ENCODE results near the gene SNPH. TPM values are rescaled to one million over a fixed set of nuclear protein-coding genes. Genes with fewer than 3 reads are reported as not detected.

SNPH gene
- total and polyA plus RNA-seq, 9 donors: 1.5 to 6.8 (median 3.4) TPM

GRCh38 chr20:1277529-1278322, 11.6 kb downstream of the SNPH start:
- TF ChIP-seq POLR2A (IDR thresholded peaks at IDR 0.05) (no peak), CTCF (IDR thresholded peaks at IDR 0.05) (no peak), EP300 (IDR thresholded peaks at IDR 0.05) (no peak)
- H3K27ac ChIP-seq: no peak overlapping the region
- 89 to 93% (median 91%) methylated on average over 8 of the region's 8 CpGs for WGBS, 3 donors

GRCh38 chr20:1278993-1279392, 12.9 kb downstream of the SNPH start:
- no peak for DNase-seq
- H3K27me3 ChIP-seq: no peaks in the 10 kb centered on the region
- no peak overlapping the region for H3K27ac ChIP-seq
- WGBS, 3 donors: 90 to 94% (median 91%) methylated on average over 4 of the region's 4 CpGs
- H3K4me1 ChIP-seq (ENCODE audit: insufficient read depth): no peaks in the 10 kb centered on the region
- TF ChIP-seq EP300 (IDR thresholded peaks at IDR 0.05) (no peak), POLR2A (IDR thresholded peaks at IDR 0.05) (no peak), CTCF (IDR thresholded peaks at IDR 0.05) (no peak)
- H3K9me3 ChIP-seq: no peaks in the 10 kb centered on the region
- intact Hi-C loops (cut with DNase I): no loop called here
- H3K4me3 ChIP-seq: no peak overlapping the region
- H3K36me3 ChIP-seq: no peaks in the 10 kb centered on the region

More at GRCh38 chr20:1277529-1278322, 11.6 kb downstream of the SNPH start:
- Histone ChIP-seq H3K4me1 (ENCODE audit: insufficient read depth) (no peaks in the 10 kb centered on the region), H3K4me3 (no peak overlapping the region), H3K27me3 (no peaks in the 10 kb centered on the region), H3K9me3 (no peaks in the 10 kb centered on the region), H3K36me3 (no peaks in the 10 kb centered on the region)
- intact Hi-C loops (cut with DNase I): no loop called here
- no peak for DNase-seq

GRCh38 chr20:1280195-1281102, 14.4 kb downstream of the SNPH start:
- no peaks in the 10 kb centered on the region for H3K4me1 ChIP-seq (ENCODE audit: insufficient read depth)
- intact Hi-C loops (cut with DNase I): no loop called here
- no peak for DNase-seq
- no peaks in the 10 kb centered on the region for H3K9me3 ChIP-seq
- no peaks in the 10 kb centered on the region for H3K27me3 ChIP-seq
- TF ChIP-seq CTCF (IDR thresholded peaks at IDR 0.05) (no peak), POLR2A (IDR thresholded peaks at IDR 0.05) (no peak), EP300 (IDR thresholded peaks at IDR 0.05) (no peak)
- no peaks in the 10 kb centered on the region for H3K36me3 ChIP-seq
- H3K27ac ChIP-seq: no peak overlapping the region
- 71 to 78% (median 76%) methylated on average over 6 of the region's 6 CpGs for WGBS, 3 donors
- no peak overlapping the region for H3K4me3 ChIP-seq

- intact Hi-C loops (cut with DNase I): no loop called here
- Histone ChIP-seq H3K4me3 (no peak overlapping the region), H3K4me1 (ENCODE audit: insufficient read depth) (no peaks in the 10 kb centered on the region), H3K9me3 (no peaks in the 10 kb centered on the region), H3K27ac (no peak overlapping the region), H3K27me3 (no peaks in the 10 kb centered on the region), H3K36me3 (no peaks in the 10 kb centered on the region)
- no peak for DNase-seq
- WGBS, 3 donors: 76 to 80% (median 78%) methylated on average over 7 of the region's 7 CpGs
- TF ChIP-seq EP300 (IDR thresholded peaks at IDR 0.05): no peak
- no peak for TF ChIP-seq CTCF (IDR thresholded peaks at IDR 0.05)
- TF ChIP-seq POLR2A (IDR thresholded peaks at IDR 0.05): no peak
Observed at GRCh38 chr20:1281279-1282057, 15.4 kb downstream of the SNPH start.
